NCI-H510A treated with DMSO at 0.1 percent for 48 hours (cell line): ENCODE data around the gene UBTD2.

Experiments used
- DNase-seq: peaks from one replicate; lab custom pipeline; 2025; lab: John Stamatoyannopoulos, UW

Gene UBTD2

GRCh38 chr5:172194985-172195774 is 88.4 kb downstream of the UBTD2 start:
- no peak for DNase-seq

GRCh38 chr5:172193872-172194271 is 89.7 kb downstream of the UBTD2 start, which contains the start of gene EFCAB9:
Gene EFCAB9, plus strand, starts transcription at chr5:172194172. Its CDS starts 1 bp downstream, at chr5:172194173.
- no peak for DNase-seq

- no peak for DNase-seq
These were observed 93.8 kb downstream of the UBTD2 start for GRCh38 chr5:172189693-172190296.

- peak; percentile 49 for DNase-seq
These were observed 94.5 kb downstream of the UBTD2 start for GRCh38 chr5:172188893-172189692.

- DNase-seq = peak; percentile 70
These were observed 95.3 kb downstream of the UBTD2 start, which contains the start of gene STK10 for GRCh38 chr5:172188033-172188892. Gene STK10, minus strand, starts transcription at chr5:172188224. Its CDS starts 182 bp downstream, at chr5:172188042.

- peak; percentile 11 for DNase-seq
These were observed 96.2 kb downstream of the UBTD2 start for GRCh38 chr5:172187118-172188032.

- DNase-seq = no peak
These were observed 97.4 kb downstream of the UBTD2 start for GRCh38 chr5:172186114-172186695.

GRCh38 chr5:172185096-172185461 is 98.5 kb downstream of the UBTD2 start:
- no peak for DNase-seq

GRCh38 chr5:172183881-172184280 is 99.7 kb downstream of the UBTD2 start:
- DNase-seq = no peak

GRCh38 chr5:172182291-172182690 is 101.3 kb downstream of the UBTD2 start:
- DNase-seq = no peak

GRCh38 chr5:172180936-172181335 is 102.6 kb downstream of the UBTD2 start:
- DNase-seq = no peak

GRCh38 chr5:172178991-172179989 is 104.3 kb downstream of the UBTD2 start:
- DNase-seq = no peak

GRCh38 chr5:172178301-172178987 is 105.1 kb downstream of the UBTD2 start:
- no peak for DNase-seq

GRCh38 chr5:172177176-172177575 is 106.4 kb downstream of the UBTD2 start:
- no peak for DNase-seq

- DNase-seq = no peak
These were observed 108.3 kb downstream of the UBTD2 start for GRCh38 chr5:172175263-172175719.

GRCh38 chr5:172173564-172174153 is 109.9 kb downstream of the UBTD2 start:
- DNase-seq = no peak

GRCh38 chr5:172172912-172173563 is 110.5 kb downstream of the UBTD2 start:
- DNase-seq = no peak
